Measurements from ENCODE around the gene COG2.
"Not testable (repeated sequence)": the region's sequence is repeated elsewhere in the genome, so short reads cannot be mapped to it uniquely, and the experiment has no call there.

The COG2 gene

GRCh38 chr1:230679192-230679591 lies 36.9 kb downstream of the COG2 start:
- DNase-seq = no peak

- no peak for DNase-seq
These were observed 37.5 kb downstream of the COG2 start for GRCh38 chr1:230679825-230680224.

- DNase-seq = no peak
These were observed 38.2 kb downstream of the COG2 start for GRCh38 chr1:230680300-230681025.

- DNase-seq = peak; percentile 44 to 76
These were observed 39.3 kb downstream of the COG2 start for GRCh38 chr1:230681599-230681998.

GRCh38 chr1:230682274-230682673 lies 40.0 kb downstream of the COG2 start:
- DNase-seq = no peak

- DNase-seq = no peak
These were observed 40.8 kb downstream of the COG2 start for GRCh38 chr1:230682882-230683610.

GRCh38 chr1:230684146-230684545 lies 41.9 kb downstream of the COG2 start:
- no peak for DNase-seq

- DNase-seq = no peak
These were observed 42.7 kb downstream of the COG2 start for GRCh38 chr1:230684998-230685397.

- DNase-seq = no peak
These were observed 44.5 kb downstream of the COG2 start for GRCh38 chr1:230686747-230687146.

GRCh38 chr1:230690101-230690500 lies 47.8 kb downstream of the COG2 start:
- no peak for DNase-seq

GRCh38 chr1:230691615-230692014 lies 49.3 kb downstream of the COG2 start:
- DNase-seq = no peak

- no peak for DNase-seq
These were observed 50.9 kb downstream of the COG2 start for GRCh38 chr1:230693221-230693620.

GRCh38 chr1:230693777-230694176 lies 51.5 kb downstream of the COG2 start:
- DNase-seq = no peak

- DNase-seq = no peak
These were observed 52.2 kb downstream of the COG2 start for GRCh38 chr1:230694464-230694863.

- no peak for DNase-seq
These were observed 52.7 kb downstream of the COG2 start for GRCh38 chr1:230694991-230695390.

GRCh38 chr1:230696218-230696617 lies 53.9 kb downstream of the COG2 start:
- DNase-seq = no peak

GRCh38 chr1:230696722-230697437 lies 54.6 kb downstream of the COG2 start:
- no peak for DNase-seq

GRCh38 chr1:230698130-230698529 lies 55.8 kb downstream of the COG2 start:
- no peak for DNase-seq

GRCh38 chr1:230698964-230699363 lies 56.7 kb downstream of the COG2 start:
- not testable (repeated sequence) for DNase-seq

- no peak for DNase-seq
These were observed 57.4 kb downstream of the COG2 start for GRCh38 chr1:230699716-230700115.

GRCh38 chr1:230700132-230700531 lies 57.9 kb downstream of the COG2 start:
- no peak for DNase-seq

GRCh38 chr1:230701434-230701833 lies 59.2 kb downstream of the COG2 start:
- no peak for DNase-seq

GRCh38 chr1:230701895-230702768 lies 59.9 kb downstream of the COG2 start:
- DNase-seq = no peak
